Measurements from ENCODE around the gene CCDC78. TPM values are rescaled to one million over a fixed set of nuclear protein-coding genes. Genes with fewer than 3 reads are reported as not detected.

Gene CCDC78
- total and polyA plus RNA-seq, 2 of the 13 experiments (the other 11 are each of a cell fraction or from before 2014, with no cell fraction given), result 0.53 to 1.5 TPM

- peak; percentile 82 for TF ChIP-seq ZNF574 (CRISPR knock-in tag; IDR thresholded peaks at IDR 0.05)
- 0 out of 2 replicates have a peak, but pooled peaks have one; percentile 13 for TF ChIP-seq HOXA3 (CRISPR knock-in tag; IDR thresholded peaks at IDR 0.05)
- TF ChIP-seq MNT (IDR thresholded peaks at IDR 0.05), result no peak
- TF ChIP-seq STAG1 (CRISPR knock-in tag; IDR thresholded peaks at IDR 0.05), result peak; percentile 47
- TF ChIP-seq MYC (CRISPR knock-in tag; IDR thresholded peaks at IDR 0.05; ENCODE audit: borderline replicate concordance), result peak; percentile 42; the same call in 1 of the 2 replicates
Observed at GRCh38 chr16:685967-686366, 40.3 kb downstream of the CCDC78 start (continued).

DNA sequence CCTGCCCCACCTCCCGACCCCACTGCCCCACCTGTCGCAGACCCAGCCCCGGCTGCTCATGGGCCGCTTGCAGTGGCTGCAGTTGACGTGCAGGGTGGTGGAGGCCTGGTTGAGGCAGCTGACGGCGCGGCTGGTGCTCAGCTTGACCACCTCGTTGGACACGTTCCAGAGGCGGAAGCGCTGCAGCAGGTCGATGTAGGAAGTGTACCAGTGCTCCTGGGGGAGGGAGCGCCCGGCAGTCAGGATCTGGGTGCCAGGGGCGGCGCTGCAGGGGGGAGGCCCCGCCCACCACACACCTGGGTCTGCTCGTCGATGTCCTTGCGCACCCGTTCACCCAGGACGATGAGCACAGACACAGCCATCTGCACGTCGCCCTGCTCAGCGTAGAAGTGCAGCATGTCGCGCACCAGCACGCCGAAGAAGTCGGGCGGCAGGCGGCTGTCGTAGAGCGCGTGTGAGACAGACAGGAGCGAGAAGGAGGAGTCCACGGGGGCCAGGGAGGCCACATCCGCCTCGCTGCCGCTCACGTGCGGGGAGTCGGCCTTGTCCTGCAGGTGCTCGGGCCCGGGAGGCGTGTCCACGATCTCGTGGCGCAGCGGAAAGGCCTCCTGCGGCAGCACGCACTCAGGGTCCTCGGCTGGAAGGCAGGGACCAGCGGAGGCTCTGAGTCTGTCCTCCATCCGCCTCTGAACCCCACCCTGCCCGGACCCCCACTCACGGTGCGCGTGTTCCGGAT lies 41.1 kb downstream of the CCDC78 start:
- Histone ChIP-seq H3K4me2 (ENCODE audit: low read depth, low read length) (no peak overlapping the region), H3K9me3 (ENCODE audit: low read length) (no peaks in the 10 kb centered on the region), H2AFZ (ENCODE audit: low read length) (no peak overlapping the region), H3K9ac (ENCODE audit: insufficient read depth, low read depth, low read length) (no peak overlapping the region), H3K27me3 (ENCODE audit: control insufficient read depth in 1 of 2, insufficient read depth in 2 of 2, low read length in 2 of 2) (no peaks in the 10 kb centered on the region; a peak in 1 of 5 replicates), H3K27ac (ENCODE audit: extremely low read length, insufficient read depth, low read length) (no peak overlapping the region), H3K36me3 (replicated peaks in 1 of 2; ENCODE audit: control insufficient read depth in 1 of 2, insufficient read depth in 2 of 2, low read length in 2 of 2) (peaks cover 11 to 20% of the 10 kb centered on the region in 2 experiments; a peak in 4 of 5 replicates), H4K20me1 (ENCODE audit: insufficient read depth, low read length) (0 out of 2 replicates have a peak, but pooled peaks cover 3% of the 10 kb centered on the region), H3K79me2 (ENCODE audit: insufficient read depth, low read length) (peaks cover 18% of the 10 kb centered on the region), H3K4me1 (ENCODE audit: insufficient read depth, low read length) (peaks cover 26% of the 10 kb centered on the region), H3K4me3 (replicated peaks in 1 of 3; ENCODE audit: insufficient read depth in 1 of 3, low read depth in 2 of 3, low read length in 3 of 3) (no peak overlapping the region)
- FAIRE-seq (no peak), DNase-seq (ENCODE audit: low spot score) (no peak), ATAC-seq (no peak)
- in situ Hi-C loops (cut with HindIII; ENCODE audit: extremely low pct_ligation_motif_present, low pct_unique_long_range_greater_than_20kb) (no loop called here), intact Hi-C loops (cut with micrococcal nuclease; ENCODE audit: unreplicated experiment) (no loop called here)
- ChIA-PET POLR2A (no interaction called here), CTCF (ENCODE audit: low intra/inter-chr PET ratio, low total read pairs) (interaction anchor here (1.1 to 1.5 kb wide), 2 partner anchors 17 to 74 kb away, joined by 3 to 4 read pairs; partner anchors contain the start of gene RHOT2)
- WGBS (ENCODE audit: low lambda C conversion rate), result 97% methylated on average over 45 of the region's 61 CpGs
- TF ChIP-seq POLR2AphosphoS2 (IDR thresholded peaks at IDR 0.05; ENCODE audit: low read depth, low read length) (no peak; the same call in 1 of the 2 replicates), POLR2A (IDR thresholded peaks at IDR 0.05; ENCODE audit: insufficient read depth in 1 of 2, low read depth in 2 of 2, low read length in 2 of 2) (peak in 1 of 2 experiments; percentile 36; a peak in 2 of 4 replicates), RBFOX2 (IDR thresholded peaks at IDR 0.05; ENCODE audit: low read depth, low read length) (peak; percentile 62), SSRP1 (CRISPR knock-in tag; IDR thresholded peaks at IDR 0.05) (0 out of 2 replicates have a peak, but pooled peaks have one; percentile 57), AGO2 (optimal IDR thresholded peaks at IDR 0.05; ENCODE audit: low read depth, low read length) (peak; percentile 60), SRSF1 (optimal IDR thresholded peaks at IDR 0.05; ENCODE audit: low read depth, low read length) (no peak)
- no TSS peak for BruUV-seq (replicated peaks)
